ENCODE results near the gene ABLIM3. TPM values are rescaled to one million over a fixed set of nuclear protein-coding genes. Genes with fewer than 3 reads are reported as not detected.

Gene ABLIM3
- total RNA-seq, 1 donor from 2014 or later = not detected

DNA sequence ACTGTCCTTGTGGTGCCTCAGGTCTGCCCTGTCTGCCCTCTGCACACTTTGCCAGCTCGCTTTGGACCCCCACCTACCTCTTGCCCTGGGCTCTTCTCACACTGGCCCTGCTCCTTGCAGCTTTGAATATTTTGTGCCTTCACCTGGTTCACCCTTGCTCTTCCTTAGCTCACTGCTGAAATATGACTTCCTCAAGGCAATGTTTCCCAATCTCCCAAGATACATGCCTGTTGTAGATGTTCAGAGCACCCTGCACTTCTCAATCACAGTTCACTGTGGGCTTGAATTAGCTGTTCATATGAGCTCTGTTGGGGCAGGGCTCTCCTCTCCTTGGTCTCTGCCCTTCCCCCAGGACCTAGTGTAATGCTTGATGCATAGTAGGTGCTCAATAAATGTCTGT is 138.4 kb downstream of the ABLIM3 start:
- Mint-ChIP-seq H3K27me3 (peaks cover 40% of the 10 kb centered on the region), H3K4me1 (no peaks in the 10 kb centered on the region), H3K27ac (no peak overlapping the region), H3K9me3 (no peaks in the 10 kb centered on the region), H3K4me3 (no peak overlapping the region), H3K36me3 (ENCODE audit: low read depth) (no peaks in the 10 kb centered on the region)
- no peak for DNase-seq
- intact Hi-C loops (cut with micrococcal nuclease) = no loop called here

DNA sequence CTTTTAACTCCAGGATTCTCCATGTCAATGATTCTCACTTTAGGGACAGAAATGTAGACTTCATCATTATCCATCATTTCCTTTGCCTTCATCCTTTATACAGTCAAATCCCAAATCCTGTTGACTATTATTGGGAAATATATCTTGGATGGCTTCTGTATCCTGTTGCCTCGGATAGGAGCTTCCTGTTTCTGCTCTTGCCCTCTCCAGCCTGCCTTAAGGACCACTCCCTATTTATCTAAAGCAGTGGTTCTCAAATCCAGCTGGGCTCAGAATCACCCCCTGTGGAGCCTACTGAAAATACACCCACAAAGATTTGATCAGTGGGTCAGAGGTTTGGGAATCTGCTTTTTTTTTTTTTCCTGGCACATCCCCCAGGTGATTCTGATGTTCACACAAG is 138.8 kb downstream of the ABLIM3 start:
- H3K9me3 Mint-ChIP-seq = no peaks in the 10 kb centered on the region
- no peaks in the 10 kb centered on the region for H3K36me3 Mint-ChIP-seq (ENCODE audit: low read depth)
- no peak overlapping the region for H3K4me3 Mint-ChIP-seq
- H3K4me1 Mint-ChIP-seq = no peaks in the 10 kb centered on the region
- intact Hi-C loops (cut with micrococcal nuclease) = no loop called here
- DNase-seq = no peak
- peaks cover 40% of the 10 kb centered on the region for H3K27me3 Mint-ChIP-seq
- H3K27ac Mint-ChIP-seq = no peak overlapping the region

DNA sequence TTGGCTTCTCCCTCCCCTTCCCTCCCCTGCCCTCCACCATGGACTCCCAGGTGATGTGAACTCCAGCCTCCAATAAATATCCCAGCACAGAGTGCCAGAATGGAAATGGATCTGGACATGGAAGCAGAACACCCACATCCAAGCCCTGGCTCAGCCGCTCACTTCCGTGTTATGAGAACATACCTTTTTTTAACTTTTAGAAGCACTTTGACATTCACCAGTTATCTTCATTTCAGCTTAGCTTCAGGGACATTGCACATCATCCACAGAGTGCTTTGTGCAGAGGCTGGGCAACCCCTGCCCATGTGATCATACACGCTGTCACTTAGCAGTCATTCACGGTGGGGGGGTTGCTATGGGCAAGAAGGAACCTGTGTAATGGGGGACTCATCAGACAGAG is 139.5 kb downstream of the ABLIM3 start:
- Mint-ChIP-seq H3K9me3 (no peaks in the 10 kb centered on the region), H3K4me3 (no peak overlapping the region), H3K4me1 (no peaks in the 10 kb centered on the region), H3K36me3 (ENCODE audit: low read depth) (no peaks in the 10 kb centered on the region), H3K27me3 (peaks cover 35% of the 10 kb centered on the region), H3K27ac (no peak overlapping the region)
- DNase-seq = no peak
- intact Hi-C loops (cut with micrococcal nuclease) = no loop called here

DNA sequence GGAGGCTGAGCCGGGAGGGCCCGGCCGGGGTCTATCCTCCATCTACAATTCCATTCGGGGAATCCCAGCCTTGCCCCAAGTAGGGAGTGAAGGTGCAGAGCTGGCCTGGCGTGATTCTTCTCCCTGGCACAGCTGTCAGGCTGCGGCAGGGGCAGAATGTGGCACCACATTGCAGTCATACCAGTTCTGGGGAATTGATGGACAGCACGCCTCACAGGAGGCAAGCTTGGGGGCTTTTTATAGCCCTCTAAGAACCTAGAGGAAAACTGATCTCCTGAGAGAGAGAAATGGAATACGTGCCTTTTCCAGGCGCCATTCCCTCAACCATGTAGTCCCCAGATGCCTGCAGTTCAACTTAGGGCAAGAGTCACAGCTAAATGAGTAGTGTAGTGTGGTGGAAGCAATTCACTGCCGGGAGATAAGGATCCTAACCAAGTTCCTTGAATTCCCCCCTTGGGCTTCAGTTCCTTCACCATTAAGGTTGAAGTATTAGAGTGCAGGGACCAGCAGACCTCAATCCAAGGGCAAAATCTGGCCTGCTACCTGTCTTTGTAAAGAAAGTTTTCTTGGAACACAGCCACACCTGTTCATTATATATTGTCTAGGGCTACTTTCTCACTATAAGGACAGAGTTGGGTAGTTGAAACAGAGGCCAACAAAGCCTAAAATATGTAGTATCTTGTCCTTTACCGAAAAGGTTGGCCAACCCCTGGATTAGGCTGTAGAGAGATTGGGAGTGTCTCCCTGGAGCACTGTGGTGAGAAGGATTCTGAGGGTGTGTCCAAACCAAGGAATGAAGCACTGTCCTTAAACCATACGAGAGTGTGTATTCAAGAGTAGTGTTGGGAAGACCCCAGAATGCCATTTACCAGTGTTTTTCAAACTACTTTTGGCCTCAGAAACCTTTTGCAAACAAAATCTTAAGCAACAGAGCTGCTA is 141.0 kb downstream of the ABLIM3 start:
- Mint-ChIP-seq H3K36me3 (ENCODE audit: low read depth) (no peaks in the 10 kb centered on the region), H3K4me1 (no peaks in the 10 kb centered on the region)

DNA sequence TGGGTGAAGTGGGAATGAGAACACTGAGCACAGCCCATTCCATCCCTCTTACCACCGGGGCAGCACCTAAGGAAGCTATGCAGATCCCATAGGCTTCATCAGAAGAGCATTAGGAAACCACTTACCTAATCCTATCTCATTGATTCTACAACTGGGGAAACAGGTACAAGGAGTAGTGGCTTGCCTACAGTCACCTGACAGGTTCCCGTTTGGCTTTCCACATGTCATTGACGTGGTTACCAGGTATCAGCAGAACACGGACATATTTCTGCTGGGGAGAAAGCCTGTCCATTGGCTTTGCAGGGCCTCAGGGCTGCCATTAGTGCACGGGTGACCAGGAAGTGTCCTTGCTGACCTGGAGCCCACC is 141.7 kb downstream of the ABLIM3 start:
- Mint-ChIP-seq H3K9me3 (no peaks in the 10 kb centered on the region), H3K36me3 (ENCODE audit: low read depth) (no peaks in the 10 kb centered on the region), H3K27me3 (peaks cover 19% of the 10 kb centered on the region), H3K4me3 (no peak overlapping the region), H3K4me1 (no peaks in the 10 kb centered on the region), H3K27ac (no peak overlapping the region)
- intact Hi-C loops (cut with micrococcal nuclease) = no loop called here
- DNase-seq = no peak

More for the DNA sequence above, 141.0 kb downstream of the ABLIM3 start:
- intact Hi-C loops (cut with micrococcal nuclease) = no loop called here
- DNase-seq = no peak
- Mint-ChIP-seq H3K4me3 (no peak overlapping the region), H3K27me3 (peaks cover 23% of the 10 kb centered on the region), H3K9me3 (no peaks in the 10 kb centered on the region), H3K27ac (no peak overlapping the region)

DNA sequence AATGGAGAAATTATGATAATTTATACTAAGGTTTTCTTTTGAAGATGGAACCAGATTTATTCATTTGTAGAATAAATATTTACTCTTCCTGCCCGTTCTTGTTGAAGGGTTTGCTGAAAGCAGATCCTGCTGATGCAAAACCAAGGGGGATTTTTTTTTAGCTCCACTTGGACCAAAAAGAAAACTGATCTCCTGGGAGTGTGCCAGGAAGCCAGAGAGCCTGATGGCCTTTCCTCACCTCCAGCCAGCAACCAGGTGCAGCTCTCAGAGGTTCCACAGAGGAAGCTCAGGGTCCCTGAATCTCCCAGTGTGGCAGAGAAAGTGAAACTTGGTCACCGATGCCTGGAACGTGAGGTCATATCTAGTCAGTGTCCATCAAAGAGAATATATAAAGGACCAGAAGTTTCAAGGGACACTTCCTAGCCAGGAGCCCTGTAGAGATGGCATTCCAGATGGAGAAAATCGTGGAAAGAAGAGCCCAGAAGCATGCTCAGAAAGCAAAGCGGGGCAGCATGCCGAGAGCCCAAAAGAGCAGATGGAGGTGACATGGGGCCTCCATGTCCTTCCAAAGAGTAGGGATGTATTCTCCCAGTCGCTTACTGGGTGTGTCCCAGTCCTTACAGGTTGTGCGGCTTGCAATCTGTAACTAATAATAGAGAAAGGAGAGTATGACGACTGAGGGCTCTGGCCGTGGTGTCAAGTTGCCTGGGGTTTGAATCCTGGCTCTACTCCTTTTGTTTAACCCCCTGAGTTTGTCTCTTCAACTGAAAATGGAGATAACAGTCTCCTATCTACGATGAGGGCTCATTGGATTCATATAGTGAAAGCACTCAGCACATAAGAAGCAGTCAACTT is 142.6 kb downstream of the ABLIM3 start:
- Mint-ChIP-seq H3K4me1 (no peaks in the 10 kb centered on the region), H3K9me3 (no peaks in the 10 kb centered on the region), H3K4me3 (no peak overlapping the region), H3K27me3 (peaks cover 10% of the 10 kb centered on the region), H3K27ac (no peak overlapping the region), H3K36me3 (ENCODE audit: low read depth) (no peaks in the 10 kb centered on the region)
- intact Hi-C loops (cut with micrococcal nuclease) = no loop called here
- no peak for DNase-seq

DNA sequence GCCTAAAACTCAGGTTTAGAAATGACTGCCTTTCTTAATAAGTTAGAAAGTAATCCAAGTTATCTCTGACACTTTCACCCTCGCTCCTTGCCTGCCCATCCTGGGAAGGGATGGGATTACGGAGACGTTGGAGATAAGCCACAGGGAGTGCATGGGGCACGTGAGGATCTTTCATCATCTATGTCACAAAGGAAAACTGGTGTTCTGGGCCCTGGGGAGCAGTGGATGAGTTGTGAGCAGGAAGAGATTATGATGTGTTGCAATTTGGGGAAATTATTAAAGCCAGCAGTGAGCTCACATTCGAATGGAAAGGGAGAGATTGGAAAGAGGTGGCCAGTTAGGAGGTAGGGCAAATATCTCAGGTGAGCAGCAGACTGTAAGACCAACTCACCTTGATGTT is 143.2 kb downstream of the ABLIM3 start:
- Mint-ChIP-seq H3K9me3 (no peaks in the 10 kb centered on the region), H3K4me1 (no peaks in the 10 kb centered on the region), H3K36me3 (ENCODE audit: low read depth) (no peaks in the 10 kb centered on the region), H3K27ac (no peak overlapping the region), H3K27me3 (peaks cover 7% of the 10 kb centered on the region), H3K4me3 (no peak overlapping the region)
- intact Hi-C loops (cut with micrococcal nuclease) = no loop called here
- DNase-seq = no peak

DNA sequence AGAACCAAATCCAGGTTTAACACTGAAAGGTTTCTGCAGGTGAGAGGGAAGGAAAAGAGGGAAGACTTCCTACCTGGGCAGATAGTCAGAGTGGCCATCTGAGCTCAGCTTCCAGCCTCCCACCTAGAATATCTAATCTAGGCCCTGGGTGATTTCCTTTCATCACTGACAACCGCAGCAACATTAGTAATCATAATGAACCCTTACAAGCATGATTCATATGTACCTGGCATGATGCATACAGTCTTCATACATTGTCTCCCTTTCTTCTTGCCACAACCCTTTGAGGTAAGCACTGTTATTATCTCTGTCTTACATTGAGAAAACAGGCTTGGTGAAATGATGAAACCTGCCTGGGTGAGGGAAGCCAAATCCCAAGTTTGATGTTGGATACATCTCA is 143.9 kb downstream of the ABLIM3 start:
- Mint-ChIP-seq H3K4me1 (no peaks in the 10 kb centered on the region), H3K9me3 (no peaks in the 10 kb centered on the region), H3K27ac (no peak overlapping the region), H3K27me3 (peaks cover 3% of the 10 kb centered on the region), H3K4me3 (no peak overlapping the region), H3K36me3 (ENCODE audit: low read depth) (no peaks in the 10 kb centered on the region)
- DNase-seq = no peak
- intact Hi-C loops (cut with micrococcal nuclease) = no loop called here

DNA sequence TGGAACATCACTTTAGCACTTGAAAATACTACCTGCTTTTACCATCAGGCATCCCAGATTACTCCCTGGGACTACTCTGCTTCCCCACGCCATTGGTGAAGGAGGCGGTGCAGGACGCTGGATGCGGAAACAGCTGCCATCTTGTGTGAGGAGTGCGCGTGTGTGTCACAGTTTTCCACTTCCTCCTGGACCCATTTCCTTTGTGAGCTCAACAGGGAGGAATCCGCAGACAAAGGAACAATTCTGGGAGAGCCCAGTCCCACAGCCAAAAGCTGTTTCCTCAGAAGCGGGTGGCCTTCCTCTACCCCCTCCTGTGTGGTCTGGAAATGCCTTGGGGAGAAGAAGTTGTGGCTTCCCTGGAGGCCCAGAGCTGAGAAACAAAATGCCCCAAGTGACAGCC is 147.1 kb downstream of the ABLIM3 start:
- Mint-ChIP-seq H3K27ac (no peak overlapping the region), H3K36me3 (ENCODE audit: low read depth) (no peaks in the 10 kb centered on the region), H3K9me3 (no peaks in the 10 kb centered on the region), H3K27me3 (peaks cover 6% of the 10 kb centered on the region), H3K4me1 (no peaks in the 10 kb centered on the region), H3K4me3 (no peak overlapping the region)
- DNase-seq = no peak
- intact Hi-C loops (cut with micrococcal nuclease) = no loop called here

DNA sequence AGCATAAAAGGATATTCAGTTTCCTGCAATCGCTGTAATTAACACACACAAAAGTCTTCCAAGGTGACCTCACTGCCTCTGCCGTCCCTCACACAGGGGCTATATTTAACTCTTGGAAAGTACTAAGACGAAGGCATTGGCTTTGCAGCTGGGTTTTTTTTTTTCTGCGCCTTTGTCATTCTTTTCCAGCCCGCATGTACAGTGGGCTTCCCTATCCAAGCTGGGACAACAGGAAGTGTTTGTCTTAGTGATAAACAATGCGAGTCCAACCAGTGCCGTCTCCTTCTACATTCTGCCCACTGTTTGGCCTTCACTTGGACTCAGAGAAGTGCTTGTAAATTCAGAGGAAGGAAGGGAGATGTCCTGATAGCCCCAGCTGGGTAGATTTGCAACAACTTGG is 148.0 kb downstream of the ABLIM3 start:
- intact Hi-C loops (cut with micrococcal nuclease) = no loop called here
- H3K27me3 Mint-ChIP-seq = peaks cover 5% of the 10 kb centered on the region
- DNase-seq = no peak
- H3K36me3 Mint-ChIP-seq (ENCODE audit: low read depth) = no peaks in the 10 kb centered on the region
- H3K27ac Mint-ChIP-seq = no peak overlapping the region
- H3K9me3 Mint-ChIP-seq = no peaks in the 10 kb centered on the region
- no peak overlapping the region for H3K4me3 Mint-ChIP-seq
- H3K4me1 Mint-ChIP-seq = no peaks in the 10 kb centered on the region

DNA sequence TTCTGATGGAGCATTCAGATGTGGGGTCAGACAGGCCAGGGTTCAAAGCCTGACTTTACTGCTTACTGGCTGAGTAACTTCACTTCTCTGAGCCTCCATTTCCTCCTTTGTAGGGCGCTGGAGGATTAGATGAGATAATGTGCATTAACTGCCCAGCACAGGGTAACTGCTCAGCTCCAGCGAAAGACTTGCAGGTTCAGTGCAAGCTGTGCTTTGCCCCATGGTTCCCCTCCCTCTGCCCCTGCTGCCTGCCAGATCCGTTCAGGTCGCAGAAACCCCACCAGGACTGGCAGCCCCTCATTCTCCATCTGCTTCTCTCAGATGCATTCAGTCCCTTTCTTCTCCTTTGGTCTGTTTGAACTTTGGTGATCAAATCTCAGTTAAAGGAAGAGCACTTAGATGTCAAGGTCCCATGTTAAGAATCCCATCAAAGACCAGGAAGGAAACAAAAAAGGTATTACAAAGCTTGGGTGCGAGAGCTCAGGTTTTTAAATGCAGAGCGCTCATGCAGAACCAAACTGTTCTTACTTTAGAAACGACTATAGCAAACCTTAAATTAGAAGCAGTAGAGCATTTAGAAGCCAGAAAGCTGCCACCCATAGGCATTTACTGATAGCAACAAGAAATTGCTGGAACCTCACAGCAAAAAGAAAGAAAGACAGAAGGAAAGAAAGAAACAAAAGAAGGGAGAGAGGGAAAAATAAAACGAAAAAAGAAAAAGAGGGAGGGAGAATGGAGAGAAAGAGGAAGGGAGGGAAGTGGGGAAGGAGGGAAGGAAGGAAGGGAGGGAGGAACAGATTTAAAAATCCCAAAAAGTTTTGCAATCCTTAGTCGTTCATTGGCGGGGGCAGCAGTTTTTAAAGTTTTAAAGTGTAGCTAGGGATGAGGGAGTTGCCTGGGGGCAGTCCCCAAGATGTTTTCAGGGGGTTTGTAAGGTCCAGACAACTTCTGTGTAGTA is 153.9 kb downstream of the ABLIM3 start:
- Mint-ChIP-seq H3K4me1 (peaks cover 1% of the 10 kb centered on the region), H3K27me3 (peaks cover 7% of the 10 kb centered on the region), H3K36me3 (ENCODE audit: low read depth) (no peaks in the 10 kb centered on the region), H3K4me3 (no peak overlapping the region), H3K27ac (no peak overlapping the region), H3K9me3 (no peaks in the 10 kb centered on the region)
- intact Hi-C loops (cut with micrococcal nuclease) = no loop called here
- DNase-seq = no peak

DNA sequence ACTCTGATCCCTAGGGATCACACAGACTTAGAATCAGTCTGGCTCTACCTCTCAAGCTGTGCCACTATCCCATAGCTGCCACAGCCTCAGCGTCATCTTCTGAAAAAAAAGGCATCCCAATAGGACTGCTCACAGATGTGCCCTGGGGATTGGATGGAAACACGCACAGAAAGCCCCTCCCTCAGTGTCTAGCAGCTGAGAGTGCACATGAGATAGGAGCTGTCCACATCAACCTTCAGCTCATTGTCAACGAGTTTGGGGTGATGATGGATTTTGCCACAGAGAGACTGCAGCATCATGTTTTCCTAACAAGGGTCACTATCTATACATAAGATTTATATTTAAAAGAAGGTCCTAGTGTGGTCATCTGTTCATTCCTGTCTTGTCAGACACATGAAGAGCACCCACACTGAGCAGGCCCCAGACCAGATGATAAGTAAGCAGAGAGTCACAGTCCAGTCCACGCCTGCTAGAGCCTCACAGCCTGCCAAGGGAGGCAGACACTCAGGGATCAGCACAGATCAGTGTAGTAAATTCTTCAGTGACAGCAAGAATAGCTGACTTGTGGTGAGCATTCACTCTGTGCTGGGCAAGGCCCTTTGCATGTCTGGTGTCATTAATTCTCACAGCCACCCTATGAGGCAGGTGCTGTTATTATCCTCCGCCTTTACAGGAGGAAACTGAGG is 156.2 kb downstream of the ABLIM3 start:
- Mint-ChIP-seq H3K27ac (no peak overlapping the region), H3K4me3 (no peak overlapping the region), H3K9me3 (no peaks in the 10 kb centered on the region), H3K36me3 (ENCODE audit: low read depth) (no peaks in the 10 kb centered on the region), H3K4me1 (peaks cover 1% of the 10 kb centered on the region), H3K27me3 (peaks cover 2% of the 10 kb centered on the region)
- intact Hi-C loops (cut with micrococcal nuclease) = no loop called here
- DNase-seq = no peak

DNA sequence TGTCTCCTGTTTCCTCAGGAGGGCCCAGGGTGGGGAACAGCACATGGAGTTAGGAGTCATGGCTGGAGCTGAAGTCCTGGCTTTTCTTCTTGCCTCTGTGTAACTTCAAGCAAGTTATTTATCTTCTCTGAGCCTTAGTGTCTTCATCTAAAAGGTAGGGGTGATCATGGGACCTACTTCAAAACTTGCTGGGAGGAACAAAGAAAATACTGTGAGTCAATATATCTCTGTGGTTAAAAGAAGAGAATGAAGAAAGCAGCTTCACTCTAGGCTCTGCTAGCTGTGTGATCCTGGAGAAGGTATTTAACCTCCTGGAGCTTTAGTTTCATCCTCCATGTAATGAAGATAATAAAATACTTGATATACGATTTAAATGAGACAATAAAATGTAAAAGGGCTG is 156.9 kb downstream of the ABLIM3 start:
- H3K4me1 Mint-ChIP-seq = peaks cover 1% of the 10 kb centered on the region
- no peak overlapping the region for H3K4me3 Mint-ChIP-seq
- intact Hi-C loops (cut with micrococcal nuclease) = no loop called here
- no peak for DNase-seq
- H3K36me3 Mint-ChIP-seq (ENCODE audit: low read depth) = no peaks in the 10 kb centered on the region
- no peak overlapping the region for H3K27ac Mint-ChIP-seq
- no peaks in the 10 kb centered on the region for H3K9me3 Mint-ChIP-seq
- peaks cover 2% of the 10 kb centered on the region for H3K27me3 Mint-ChIP-seq

Data from activated CD4-positive, alpha-beta T cell treated with anti-CD3 and anti-CD28 coated beads, Interleukin-2, amount 10 ng/mL, durations not matched to agents 24 days and 14 days (primary cell).